ENCODE results near the gene MRPS7.

GRCh38 chr17:75307957-75308731, 46.5 kb downstream of the MRPS7 start:
- TF ChIP-seq CTCF (IDR thresholded peaks at IDR 0.05; ENCODE audit: low read depth, low read length) (no peak), EZH2phosphoT487 (IDR thresholded peaks at IDR 0.05; ENCODE audit: low read depth) (no peak)

All from OCI-LY3 (cell line).